ENCODE results near the gene C1QTNF2. TPM values are rescaled to one million over a fixed set of nuclear protein-coding genes. Genes with fewer than 3 reads are reported as not detected.

The C1QTNF2 gene
- total and polyA plus RNA-seq, 10 of the 15 experiments (the other 5 are each of a cell fraction or from before 2014, with no cell fraction given): not detected

GRCh38 chr5:160348080-160348479 is 22.3 kb downstream of the C1QTNF2 start:
- H3K79me2 ChIP-seq (ENCODE audit: control insufficient read depth, insufficient read depth, low read length): no peaks in the 10 kb centered on the region
- H3K27me3 ChIP-seq (replicated peaks in 1 of 2; ENCODE audit: control insufficient read depth in 2 of 2, insufficient read depth in 2 of 2, low read length in 1 of 2): no peaks in the 10 kb centered on the region
- TF ChIP-seq IKZF1 (conservative IDR thresholded peaks at IDR 0.05) (no peak), CBX3 (IDR thresholded peaks at IDR 0.05; ENCODE audit: borderline replicate concordance, low read depth) (no peak), TCF7 (IDR thresholded peaks at IDR 0.05; ENCODE audit: borderline replicate concordance) (no peak), MYC (IDR thresholded peaks at IDR 0.05; ENCODE audit: insufficient read depth, insufficient read length, insufficient replicate concordance, low read length, severe bottlenecking) (no peak), PAX8 (IDR thresholded peaks at IDR 0.05) (no peak), ZNF592 (IDR thresholded peaks at IDR 0.05) (no peak)
- no peak for DNase-seq (ENCODE audit: low read depth, low spot score)
- H4K20me1 ChIP-seq (ENCODE audit: control insufficient read depth, insufficient read depth): no peaks in the 10 kb centered on the region
- CTCF ChIA-PET: interaction anchor here (0.6 to 10.5 kb wide), 7 partner anchors 9 to 324 kb away, joined by 3 to 162 read pairs (median 3); no protein-coding TSS in a partner anchor
- H3K4me2 ChIP-seq (ENCODE audit: control insufficient read depth, insufficient read depth): no peak overlapping the region
- no peaks in the 10 kb centered on the region for H3K36me3 ChIP-seq (ENCODE audit: control insufficient read depth in 2 of 2, insufficient read depth in 2 of 2, low read length in 1 of 2)
- H3K27ac ChIP-seq (ENCODE audit: control insufficient read depth, insufficient read depth): no peak overlapping the region
- POLR2A ChIA-PET: no interaction called here
- H3K4me3 ChIP-seq: no peak overlapping the region
- 64% methylated on average over 11 of the region's 11 CpGs for WGBS (ENCODE audit: insufficient coverage, insufficient replicate concordance, low lambda C conversion rate, missing lambda C conversion rate)
- intact Hi-C loops (cut with micrococcal nuclease; ENCODE audit: unreplicated experiment) (no loop called here), in situ Hi-C loops (cut with MboI) (loop anchor here (5.0 to 10.0 kb wide), 3 partner anchors 151 to 326 kb away; no protein-coding TSS in a partner anchor)
- H3K4me1 ChIP-seq (ENCODE audit: control insufficient read depth, insufficient read depth, low read length): no peaks in the 10 kb centered on the region
- ATAC-seq: no peak
- BruUV-seq (replicated peaks): no TSS peak
- RAD21 ChIA-PET (ENCODE audit: unreplicated experiment): interaction anchor here (0.7 to 1.1 kb wide), 4 partner anchors 312 to 479 kb away, joined by 3 to 4 read pairs (median 3); no protein-coding TSS in a partner anchor
- no peak overlapping the region for H3K9ac ChIP-seq (ENCODE audit: control insufficient read depth, insufficient read depth, low read length)
- SMC1A ChIA-PET (ENCODE audit: uncharacterized antibody, unreplicated experiment): interaction anchor here (0.9 to 13.7 kb wide), 6 partner anchors 9 to 325 kb away, joined by 3 to 149 read pairs (median 4); no protein-coding TSS in a partner anchor
- H2AFZ ChIP-seq (ENCODE audit: control insufficient read depth, low read depth, low read length): no peak overlapping the region
- H3K9me3 ChIP-seq (replicated peaks; ENCODE audit: control insufficient read depth, insufficient read depth, low read length): no peaks in the 10 kb centered on the region
- FAIRE-seq: no peak

All from GM12878 (cell line).